ENCODE results near the gene FMNL2.
"Not testable (repeated sequence)": the region's sequence is repeated elsewhere in the genome, so short reads cannot be mapped to it uniquely, and the experiment has no call there.

FMNL2 gene

GRCh38 chr2:152474523-152474922, 139.5 kb downstream of the FMNL2 start:
- DNase-seq, result not testable (repeated sequence)

DNA sequence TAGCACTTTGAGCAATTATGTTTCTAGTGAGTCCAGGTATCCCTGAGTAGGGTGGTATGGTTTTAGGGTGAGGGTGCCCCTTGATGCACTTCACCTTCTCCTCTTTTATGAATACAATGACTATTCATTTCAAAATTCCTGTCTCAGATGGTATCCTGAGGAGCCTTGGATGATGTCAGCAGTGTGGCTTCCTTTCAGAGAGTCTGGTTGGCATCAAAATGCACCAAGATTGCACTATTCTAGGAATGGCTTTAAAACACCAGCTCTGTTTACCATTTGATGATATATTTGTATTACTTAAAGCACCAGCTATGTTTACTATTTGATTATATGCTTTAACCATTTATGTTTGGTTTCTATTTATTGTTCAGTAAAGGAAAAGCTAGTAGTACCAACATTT, 141.0 kb downstream of the FMNL2 start:
- no peak for DNase-seq

- no peak for DNase-seq
Measured at GRCh38 chr2:152477347-152478092, 142.5 kb downstream of the FMNL2 start.

GRCh38 chr2:152479282-152479681, 144.3 kb downstream of the FMNL2 start:
- DNase-seq, result no peak

DNA sequence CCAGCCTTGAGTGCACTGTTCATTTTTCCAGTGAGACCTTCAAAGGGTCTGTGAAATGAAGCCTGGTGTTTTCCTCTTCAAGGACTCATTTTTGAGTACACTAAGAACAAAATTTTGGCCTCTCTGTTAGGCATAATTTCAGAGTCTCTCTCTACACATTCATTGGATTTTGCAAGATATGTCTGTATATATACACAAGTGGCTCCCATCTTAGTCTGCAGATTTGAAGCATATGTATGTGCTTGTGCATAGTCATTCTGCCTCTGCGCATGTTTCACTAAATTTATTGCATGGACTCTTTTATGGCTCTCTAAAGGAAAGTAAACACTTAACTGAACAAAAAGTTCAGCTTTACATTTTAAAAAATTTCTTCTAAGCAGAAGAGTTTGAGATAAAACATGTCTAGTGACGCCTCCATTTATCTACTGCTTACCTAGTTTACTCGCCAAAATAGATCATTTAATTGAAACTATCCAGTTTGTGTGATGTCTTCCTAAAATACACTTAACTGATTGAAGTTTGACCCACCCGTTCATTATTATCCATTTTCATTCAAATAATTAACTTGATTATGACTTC, 145.9 kb downstream of the FMNL2 start:
- DNase-seq, result no peak

GRCh38 chr2:152481881-152482583, 147.1 kb downstream of the FMNL2 start:
- DNase-seq, result no peak

DNA sequence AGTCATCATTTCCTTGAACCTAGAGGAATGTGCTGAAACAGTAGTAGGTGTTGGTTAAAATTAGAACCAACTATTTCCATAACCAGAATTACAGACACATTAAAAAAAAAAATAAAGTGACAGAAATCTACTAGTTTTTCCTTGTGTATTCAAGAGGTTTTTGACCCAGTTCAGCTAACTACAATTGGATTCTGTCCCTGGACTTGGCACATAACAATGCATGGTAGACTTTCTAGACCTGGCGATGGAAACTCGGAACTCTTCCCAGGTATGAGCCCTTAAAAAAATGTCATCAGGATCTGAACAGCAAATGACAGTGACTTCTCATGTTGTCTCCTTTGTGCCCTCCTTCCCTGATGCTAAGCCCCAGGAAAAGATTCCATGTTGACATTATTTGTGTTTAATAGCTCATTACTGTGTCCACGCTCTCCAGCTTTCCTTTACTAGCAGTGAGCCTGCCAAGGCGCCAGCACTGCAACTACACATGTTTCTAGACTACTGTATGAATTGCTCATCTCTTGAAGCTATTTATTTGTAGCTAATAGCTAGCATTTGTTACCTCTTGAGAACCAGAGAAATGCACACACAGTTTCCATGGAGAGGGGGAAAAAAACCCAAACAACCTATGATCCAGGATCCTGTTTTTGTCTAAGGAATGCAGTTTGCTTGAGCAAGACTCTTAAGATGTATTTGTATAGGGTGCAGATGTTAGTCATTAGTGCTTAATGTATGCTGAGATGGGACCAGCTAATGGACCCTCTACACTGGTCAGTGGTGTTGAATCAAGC, 148.5 kb downstream of the FMNL2 start:
- no peak for DNase-seq

- no peak for DNase-seq
Measured at GRCh38 chr2:152485954-152486736, 151.2 kb downstream of the FMNL2 start.

GRCh38 chr2:152486737-152487400, 151.9 kb downstream of the FMNL2 start:
- no peak for DNase-seq

DNA sequence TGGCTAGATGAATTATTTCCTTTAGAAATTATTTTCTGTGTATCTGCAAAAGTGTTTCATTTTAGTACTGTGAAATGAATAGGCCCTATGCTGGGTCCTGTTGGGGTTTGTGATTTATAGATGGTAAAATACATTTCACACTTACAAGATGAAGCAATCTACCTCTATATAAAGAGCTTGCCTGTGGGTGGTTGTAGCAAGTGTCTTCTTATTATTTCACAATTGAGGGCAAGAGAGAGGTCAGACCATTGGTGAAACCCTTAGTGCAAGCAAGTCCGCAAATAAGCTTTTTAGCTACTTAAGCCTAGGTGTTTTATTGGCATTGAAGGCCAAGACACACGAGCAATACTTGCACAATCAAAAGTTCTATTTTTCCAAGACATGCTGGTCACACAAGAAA, 153.1 kb downstream of the FMNL2 start:
- no peak for DNase-seq

GRCh38 chr2:152489364-152489763, 154.4 kb downstream of the FMNL2 start:
- no peak for DNase-seq

DNA sequence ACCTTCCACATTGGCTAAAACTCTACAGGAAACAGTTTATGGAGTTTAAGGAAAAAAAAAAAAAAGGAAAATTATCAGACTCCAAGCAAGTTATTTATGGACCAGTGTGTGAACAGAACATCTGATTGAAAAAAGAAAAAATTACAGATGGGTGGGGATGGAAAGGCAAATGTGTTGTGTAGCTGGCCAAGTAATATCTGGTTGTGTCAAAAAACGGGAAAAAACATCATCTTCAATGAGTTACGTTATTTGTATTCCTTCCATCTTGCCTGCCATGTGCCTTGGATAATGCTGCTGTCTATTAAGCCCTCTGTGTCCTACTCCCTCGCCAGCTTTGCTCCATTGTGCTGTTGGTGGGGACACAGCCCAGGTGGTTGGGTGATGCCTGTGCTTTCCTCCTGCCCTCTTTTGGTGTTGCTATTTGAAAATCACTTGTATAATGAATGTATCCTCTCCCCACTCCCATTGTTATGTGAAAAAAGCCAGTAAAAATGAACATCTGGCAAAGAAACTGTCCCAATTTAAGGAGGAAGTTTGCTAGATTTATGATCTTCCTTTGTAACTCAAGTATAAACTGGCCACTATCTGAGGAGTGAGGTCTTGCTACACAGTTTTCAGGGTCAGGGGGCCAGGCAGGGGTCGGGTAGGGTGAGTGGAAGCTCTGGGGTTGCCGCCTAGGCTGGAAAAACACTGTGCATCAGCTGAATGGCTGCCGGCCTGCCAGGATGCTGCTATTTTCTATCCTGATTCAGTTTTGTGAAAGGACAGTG, 155.9 kb downstream of the FMNL2 start:
- no peak for DNase-seq

- no peak for DNase-seq
Measured at GRCh38 chr2:152492131-152492530, 157.2 kb downstream of the FMNL2 start.

- DNase-seq, result no peak
Measured at GRCh38 chr2:152492911-152493310, 157.9 kb downstream of the FMNL2 start.

GRCh38 chr2:152493417-152493816, 158.4 kb downstream of the FMNL2 start:
- DNase-seq, result no peak

- DNase-seq, result no peak
Measured at GRCh38 chr2:152493945-152494528, 159.1 kb downstream of the FMNL2 start.

- no peak for DNase-seq
Measured at GRCh38 chr2:152496371-152496770, 161.4 kb downstream of the FMNL2 start.

DNA sequence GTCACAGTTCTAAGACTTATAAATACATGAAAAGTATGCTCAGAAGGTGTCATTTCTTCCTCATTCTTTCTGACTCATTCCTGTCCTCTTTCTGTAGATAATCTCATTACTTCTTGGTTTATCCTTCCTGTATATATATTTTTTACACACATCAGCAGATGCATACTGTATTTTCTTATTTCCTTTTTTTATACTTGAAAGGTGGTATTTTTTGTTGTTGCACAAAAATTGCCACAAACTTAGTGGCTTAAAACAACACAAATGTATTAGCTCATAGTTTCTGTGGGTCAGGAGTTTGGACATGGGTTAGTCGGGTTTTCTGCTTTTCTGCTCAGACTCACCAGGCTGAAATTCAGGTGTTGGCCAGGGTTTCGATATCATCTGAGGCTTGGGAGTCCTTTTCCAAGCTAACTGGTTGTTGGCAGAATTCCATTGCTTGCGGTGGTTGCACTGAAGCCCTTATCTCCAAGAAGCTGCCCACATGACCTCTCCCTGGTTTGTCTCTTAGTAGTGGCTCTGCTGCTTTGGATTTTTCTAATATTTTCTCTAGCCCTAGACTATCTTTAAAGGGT, 162.6 kb downstream of the FMNL2 start:
- DNase-seq, result no peak

DNA sequence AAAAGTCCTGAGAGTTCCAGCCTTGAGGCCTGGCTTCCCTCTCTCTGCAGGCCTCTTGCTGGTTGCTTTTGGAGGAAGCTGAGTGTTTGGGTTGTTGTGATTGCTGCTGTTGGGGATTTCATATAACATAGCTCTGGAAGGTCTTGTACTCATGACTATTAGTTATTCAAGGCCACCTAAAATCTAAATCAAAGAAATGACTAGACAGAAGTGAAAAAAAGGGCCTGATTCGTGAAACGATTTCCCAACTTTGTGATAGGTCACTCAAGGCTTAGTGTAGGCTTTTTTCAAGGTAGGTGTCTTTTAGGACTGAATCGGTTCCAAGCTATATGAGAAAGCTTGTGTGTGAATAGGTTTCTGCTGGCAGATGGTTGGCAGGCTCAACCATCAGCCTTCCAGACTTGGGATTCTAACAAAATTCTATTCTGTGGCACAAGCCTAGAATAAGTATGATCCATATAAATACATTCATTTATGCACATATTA, 164.4 kb downstream of the FMNL2 start:
- no peak for DNase-seq

Data from NCI-H1930 (cell line).